Endodermal cell (in vitro differentiated cells): ENCODE results near the gene RALGPS1. TPM values are rescaled to one million over a fixed set of nuclear protein-coding genes. Genes with fewer than 3 reads are reported as not detected.

Experiments used
- DNase-seq: peaks from one replicate; pipeline ENCODE4 v3.0.0-alpha.2; 2017
- H3K27ac ChIP-seq: 2 replicates; pipeline ENCODE4 v1.5.1; 2013; ENCODE audit warnings: mild to moderate bottlenecking, low read depth, low read length, moderate library complexity
- H3K27me3 ChIP-seq: 2 replicates; pipeline ENCODE4 v1.6.1; 2013; ENCODE audit warnings: mild to moderate bottlenecking, low read length, moderate library complexity; ENCODE audit not compliant: insufficient read depth, control insufficient read depth, poor library complexity, severe bottlenecking
- H3K36me3 ChIP-seq: 2 replicates; pipeline ENCODE4 v1.7.0; 2013; ENCODE audit warnings: mild to moderate bottlenecking, low read length, moderate library complexity; ENCODE audit not compliant: control insufficient read depth, insufficient read depth
- H3K4me1 ChIP-seq: one replicate; pipeline ENCODE4 v1.7.0; 2013; ENCODE audit warnings: low read length; ENCODE audit not compliant: control insufficient read depth, insufficient read depth
- H3K4me3 ChIP-seq: 2 replicates; pipeline ENCODE4 v1.5.1; 2013; ENCODE audit warnings: mild to moderate bottlenecking, low read length, moderate library complexity
- H3K9ac ChIP-seq: 2 replicates; pipeline ENCODE4 v1.6.1; 2013; ENCODE audit warnings: mild to moderate bottlenecking, low read length, moderate library complexity; ENCODE audit not compliant: poor library complexity, severe bottlenecking; ENCODE audit errors: extremely low read depth
- H3K9me3 ChIP-seq: 2 replicates; pipeline ENCODE4 v1.6.1; 2013; ENCODE audit warnings: mild to moderate bottlenecking, low read length, moderate library complexity; ENCODE audit not compliant: control insufficient read depth
- H3K27ac Mint-ChIP-seq: 2 replicates; pipeline ENCODE4 v1.8.0; 2020; ENCODE audit warnings: mixed read lengths
- H3K27me3 Mint-ChIP-seq: 2 replicates; pipeline ENCODE4 v1.8.0; 2021; ENCODE audit warnings: mild to moderate bottlenecking, mixed read lengths; ENCODE audit not compliant: insufficient read depth
- H3K36me3 Mint-ChIP-seq: 2 replicates; pipeline ENCODE4 v1.8.0; 2020; ENCODE audit warnings: low read depth, mixed read lengths
- H3K4me1 Mint-ChIP-seq: 2 replicates; pipeline ENCODE4 v1.8.0; 2020; ENCODE audit warnings: mixed read lengths
- H3K4me3 Mint-ChIP-seq: 2 replicates; pipeline ENCODE4 v1.8.0; 2020; ENCODE audit warnings: mild to moderate bottlenecking, moderate library complexity, mixed read lengths
- H3K9me3 Mint-ChIP-seq: 2 replicates; pipeline ENCODE4 v1.8.0; 2020; ENCODE audit warnings: mild to moderate bottlenecking, mixed read lengths
- WGBS, 2 experiments: methylation state at CpG; one replicate each; pipeline versions ENCODE4 v1.1.5 to v1.1.7; 2013; ENCODE audit warnings: missing lambda C conversion rate in 2 of 2, mixed read lengths in 1 of 2; ENCODE audit not compliant: insufficient coverage in 1 of 2, insufficient read length in 1 of 2; 5-methylcytosine and 5-hydroxymethylcytosine counted together
- total RNA-seq, 2 donors: library from RNA; stranded (reverse); fragmentation: NEBNext Ultra II Directional in 1 of 2; extraction: Animal tissue kit (Norgen Biotek cat#: 25700) in 1 of 2; gene quantifications; 2 replicates in 1 of 2; 3 replicates in 1 of 2; pipeline ENCODE4 v1.2.1, GENCODE V29; 2021
- TF ChIP-seq, protein P1 (sequence below): fragments of 200-600 bp; sonication (generic); conservative IDR thresholded peaks from 2 replicates; pipeline ENCODE4 v1.5.0; 2021; ENCODE audit warnings: antibody characterized with exemption, mild to moderate bottlenecking

Gene RALGPS1
- total RNA-seq, 2 donors from 2014 or later, result 23.3 to 25.0 TPM

DNA sequence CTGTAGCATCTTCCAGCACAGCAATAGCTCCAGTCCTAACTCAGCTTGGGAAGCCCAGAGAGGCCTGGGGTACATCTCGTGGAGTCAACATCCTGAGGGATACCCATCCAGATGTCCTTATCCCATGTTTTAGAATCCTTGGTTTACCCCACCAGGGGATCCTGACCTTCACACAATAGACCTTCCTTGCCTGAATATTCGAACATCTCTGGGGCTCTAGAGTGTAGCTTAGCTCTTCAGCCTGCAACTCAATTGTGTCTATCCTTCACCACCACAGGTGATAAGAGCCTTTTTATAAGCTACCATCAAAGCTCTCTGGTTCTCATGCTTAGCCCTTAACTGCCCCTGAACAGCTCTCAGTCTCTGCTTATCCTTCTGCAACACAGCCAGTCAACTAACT is 7.5 kb upstream of the RALGPS1 start:
- Histone ChIP-seq H3K9me3 (peaks cover 2% of the 10 kb centered on the region), H3K27me3 (peaks cover 10% of the 10 kb centered on the region), H3K4me3 (no peak overlapping the region), H3K4me1 (no peaks in the 10 kb centered on the region), H3K27ac (no peak overlapping the region), H3K9ac (no peak overlapping the region), H3K36me3 (no peaks in the 10 kb centered on the region)
- H3K27ac Mint-ChIP-seq, result no peak overlapping the region
- TF ChIP-seq, protein P1, sequence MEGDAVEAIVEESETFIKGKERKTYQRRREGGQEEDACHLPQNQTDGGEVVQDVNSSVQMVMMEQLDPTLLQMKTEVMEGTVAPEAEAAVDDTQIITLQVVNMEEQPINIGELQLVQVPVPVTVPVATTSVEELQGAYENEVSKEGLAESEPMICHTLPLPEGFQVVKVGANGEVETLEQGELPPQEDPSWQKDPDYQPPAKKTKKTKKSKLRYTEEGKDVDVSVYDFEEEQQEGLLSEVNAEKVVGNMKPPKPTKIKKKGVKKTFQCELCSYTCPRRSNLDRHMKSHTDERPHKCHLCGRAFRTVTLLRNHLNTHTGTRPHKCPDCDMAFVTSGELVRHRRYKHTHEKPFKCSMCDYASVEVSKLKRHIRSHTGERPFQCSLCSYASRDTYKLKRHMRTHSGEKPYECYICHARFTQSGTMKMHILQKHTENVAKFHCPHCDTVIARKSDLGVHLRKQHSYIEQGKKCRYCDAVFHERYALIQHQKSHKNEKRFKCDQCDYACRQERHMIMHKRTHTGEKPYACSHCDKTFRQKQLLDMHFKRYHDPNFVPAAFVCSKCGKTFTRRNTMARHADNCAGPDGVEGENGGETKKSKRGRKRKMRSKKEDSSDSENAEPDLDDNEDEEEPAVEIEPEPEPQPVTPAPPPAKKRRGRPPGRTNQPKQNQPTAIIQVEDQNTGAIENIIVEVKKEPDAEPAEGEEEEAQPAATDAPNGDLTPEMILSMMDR, result no peak
- H3K4me1 Mint-ChIP-seq, result peaks cover 8% of the 10 kb centered on the region
- DNase-seq, result no peak
- peaks cover 23% of the 10 kb centered on the region for H3K27me3 Mint-ChIP-seq
- H3K4me3 Mint-ChIP-seq, result no peak overlapping the region
- no peaks in the 10 kb centered on the region for H3K36me3 Mint-ChIP-seq
- H3K9me3 Mint-ChIP-seq, result peaks cover 2% of the 10 kb centered on the region
- 79 to 85% methylated on average over 1 to 2 of the region's 2 CpGs for WGBS, 2 experiments

DNA sequence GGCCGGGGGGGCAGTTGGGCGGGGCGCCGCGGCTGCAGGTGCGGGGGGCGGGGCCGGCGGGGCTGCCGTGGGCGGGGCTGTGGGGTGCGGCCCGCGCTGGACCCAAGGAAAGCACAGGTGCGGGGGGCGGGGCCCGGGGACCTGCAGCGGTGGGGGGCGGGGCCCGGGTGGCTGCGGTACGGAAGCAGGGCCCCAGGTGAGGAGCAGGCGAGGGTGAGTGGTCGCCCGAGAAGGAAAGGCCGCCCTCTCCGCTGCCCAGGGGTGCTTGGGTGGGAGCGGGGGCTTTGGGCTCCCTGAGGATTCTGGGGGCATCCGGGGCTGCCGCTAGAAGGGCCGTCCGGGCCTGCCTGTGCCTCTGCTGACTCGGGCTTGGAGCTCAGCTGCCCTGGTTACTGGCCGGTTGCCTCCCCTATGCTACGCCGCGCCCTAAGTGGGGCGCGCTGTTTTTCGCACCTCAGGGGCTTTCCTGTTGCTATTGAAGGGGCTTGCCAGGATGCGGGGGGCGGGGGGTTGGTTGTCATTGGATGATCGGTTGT is 767 bp downstream of the RALGPS1 start:
- peak; percentile 95 for DNase-seq

DNA sequence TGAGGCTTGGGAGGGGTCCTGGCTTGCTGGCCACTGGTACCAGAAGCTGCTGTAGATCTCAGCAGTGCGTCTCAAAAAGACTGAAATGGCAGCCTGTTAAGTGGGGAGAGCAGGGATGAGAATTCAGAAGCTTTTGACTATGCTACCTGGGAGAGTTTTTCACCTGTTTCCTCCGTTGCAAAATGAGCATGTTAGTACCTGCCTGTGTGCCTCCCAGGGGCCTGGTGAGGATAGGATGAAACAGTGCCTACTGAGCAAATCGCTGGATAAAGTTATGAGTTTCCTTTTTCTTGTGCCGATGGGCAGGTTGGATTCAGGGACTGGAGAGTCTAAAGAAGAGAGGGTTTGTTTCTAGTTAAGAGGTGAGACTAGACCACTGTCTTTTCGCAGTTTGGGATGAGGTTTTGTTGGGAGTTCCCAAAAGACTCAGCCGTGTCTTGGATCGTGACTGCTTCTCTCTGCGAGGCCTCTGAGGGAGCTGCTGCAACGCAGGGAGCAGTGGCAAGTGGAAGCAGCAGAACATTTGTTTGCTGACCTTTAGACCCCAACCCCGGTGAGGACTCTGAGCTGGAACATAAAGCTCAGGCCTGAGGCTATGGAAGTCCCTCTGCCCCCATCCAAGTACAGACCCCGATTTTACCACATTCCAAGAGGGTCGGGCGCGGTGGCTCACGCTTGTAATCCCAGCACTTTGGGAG is 1.4 kb downstream of the RALGPS1 start:
- H3K4me3 Mint-ChIP-seq, result peak overlapping the region; percentile 61
- peak; percentile 55 for DNase-seq
- peaks cover 26% of the 10 kb centered on the region for H3K4me1 Mint-ChIP-seq
- H3K9me3 Mint-ChIP-seq, result peaks cover 2% of the 10 kb centered on the region
- WGBS, 2 experiments, result 69 to 85% methylated on average over 9 to 15 of the region's 15 CpGs
- peak overlapping the region; percentile 67 for H3K27ac Mint-ChIP-seq
- Histone ChIP-seq H3K27ac (no peak overlapping the region), H3K9me3 (no peaks in the 10 kb centered on the region), H3K9ac (no peak overlapping the region), H3K27me3 (peaks cover 44% of the 10 kb centered on the region), H3K4me1 (peaks cover 10% of the 10 kb centered on the region), H3K4me3 (peak overlapping the region; percentile 68), H3K36me3 (no peaks in the 10 kb centered on the region)
- TF ChIP-seq, protein P1, result no peak
- H3K36me3 Mint-ChIP-seq, result no peaks in the 10 kb centered on the region
- H3K27me3 Mint-ChIP-seq, result peaks cover 35% of the 10 kb centered on the region

More for the DNA sequence above, 767 bp downstream of the RALGPS1 start:
- Histone ChIP-seq H3K27ac (no peak overlapping the region), H3K27me3 (peaks cover 45% of the 10 kb centered on the region), H3K9ac (no peak overlapping the region), H3K9me3 (no peaks in the 10 kb centered on the region), H3K4me1 (peaks cover 10% of the 10 kb centered on the region), H3K4me3 (peak overlapping the region; percentile 68), H3K36me3 (no peaks in the 10 kb centered on the region)
- Mint-ChIP-seq H3K9me3 (peaks cover 2% of the 10 kb centered on the region), H3K4me1 (peaks cover 26% of the 10 kb centered on the region), H3K4me3 (peak overlapping the region; percentile 61), H3K36me3 (no peaks in the 10 kb centered on the region), H3K27me3 (peaks cover 37% of the 10 kb centered on the region), H3K27ac (peak overlapping the region; percentile 67)
- TF ChIP-seq, protein P1, result no peak
- WGBS, 2 experiments, result 2 to 5% methylated on average over 11 to 43 of the region's 43 CpGs
